Activated CD8-positive, alpha-beta memory T cell treated with anti-CD3 and anti-CD28 coated beads, Interleukin-2, amount 50 U/mL, for 4 hours (primary cell): ENCODE data around the gene BEAN1.
"Not testable (repeated sequence)": the region's sequence is repeated elsewhere in the genome, so short reads cannot be mapped to it uniquely, and the experiment has no call there.

Experiments
- DNase-seq: peaks from one replicate; pipeline ENCODE4 v3.0.0-alpha.2; 2020

BEAN1 gene

GRCh38 chr16:66441586-66442375 is 14.7 kb downstream of the BEAN1 start:
- no peak for DNase-seq

- no peak for DNase-seq
These were observed 15.6 kb downstream of the BEAN1 start for GRCh38 chr16:66442502-66443268.

DNA sequence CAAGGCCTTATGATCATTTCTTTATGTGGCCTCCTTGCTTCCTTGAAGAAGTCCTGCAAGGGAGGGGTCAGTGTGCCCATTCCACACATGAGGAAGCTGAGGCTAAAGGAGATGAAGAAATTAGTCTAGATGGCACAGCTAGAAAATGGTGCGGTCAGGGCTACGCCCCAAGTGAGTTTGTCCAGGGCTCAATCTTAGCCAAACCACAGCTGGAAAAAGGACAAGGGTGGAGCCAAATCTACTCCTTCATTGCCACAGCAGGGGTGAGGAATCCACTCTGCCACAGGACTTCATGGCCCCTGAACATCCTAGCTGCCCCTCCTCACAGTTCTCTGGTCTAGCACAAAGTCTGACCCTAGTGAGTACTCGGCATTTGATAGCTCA is 16.2 kb downstream of the BEAN1 start:
- DNase-seq: no peak

DNA sequence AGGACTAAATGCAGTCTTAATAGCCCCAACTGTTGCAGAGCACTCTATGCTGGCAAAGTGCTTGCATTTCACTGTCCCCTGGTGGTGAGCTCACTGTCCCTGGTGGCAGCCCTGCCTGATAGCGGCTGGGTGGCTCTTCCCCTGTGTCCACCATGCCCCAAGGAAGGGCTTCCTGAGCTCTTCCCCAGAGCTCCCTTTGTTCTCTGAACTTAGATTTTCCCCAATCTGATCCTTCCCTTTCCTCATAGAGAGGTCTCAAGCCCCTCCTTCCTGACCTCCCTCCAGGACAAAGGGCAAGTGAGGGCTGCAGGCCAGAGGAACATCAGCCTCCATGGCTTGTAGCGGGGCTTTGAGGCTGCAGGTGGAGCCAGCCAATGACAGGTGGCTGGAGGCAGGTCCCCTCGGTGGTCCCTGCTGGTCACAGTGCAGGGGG is 17.0 kb downstream of the BEAN1 start:
- DNase-seq: no peak

DNA sequence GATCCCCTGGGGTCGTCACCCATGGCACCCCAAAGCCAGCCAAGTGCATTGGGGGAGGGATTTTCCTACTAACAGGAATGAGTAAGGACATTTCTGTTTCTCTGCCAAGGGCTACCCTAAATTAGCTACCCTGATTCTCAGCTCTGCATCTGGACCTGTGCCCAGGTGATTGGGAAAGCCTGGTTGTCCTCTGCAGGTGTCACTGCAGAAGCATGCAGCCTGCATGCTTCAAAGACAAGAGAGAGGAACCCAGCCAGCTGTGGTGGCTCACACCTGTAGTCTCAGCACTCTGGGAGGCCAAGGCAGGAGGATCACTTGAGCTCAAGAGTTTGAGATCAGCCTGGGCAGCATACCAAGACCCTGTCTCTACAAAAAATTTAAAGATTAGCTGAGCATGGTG is 19.6 kb downstream of the BEAN1 start:
- no peak for DNase-seq

- DNase-seq: no peak
These were observed 20.4 kb downstream of the BEAN1 start for GRCh38 chr16:66447491-66447890.

DNA sequence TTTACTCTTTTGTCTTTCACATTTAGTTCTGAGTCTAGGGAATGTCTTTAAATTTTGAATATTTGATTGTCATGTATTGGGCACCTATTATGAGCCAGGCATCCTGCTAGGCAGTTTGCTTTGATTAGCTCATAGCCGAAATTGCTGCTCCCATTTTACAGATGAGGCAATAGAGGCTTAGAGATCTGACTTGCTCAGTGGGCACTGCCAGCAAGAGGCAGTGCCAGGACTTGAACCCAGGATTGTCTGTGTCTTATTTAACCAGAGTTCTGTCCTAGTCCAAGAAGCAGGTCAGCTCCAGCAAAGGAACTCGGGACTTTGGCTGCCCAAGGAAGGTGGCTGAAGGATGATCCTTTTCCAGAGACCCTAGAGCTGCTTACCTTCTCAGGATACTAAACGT is 24.5 kb downstream of the BEAN1 start:
- DNase-seq: no peak

GRCh38 chr16:66453230-66453629 is 26.1 kb downstream of the BEAN1 start:
- not testable (repeated sequence) for DNase-seq

GRCh38 chr16:66454751-66455150 is 27.7 kb downstream of the BEAN1 start:
- DNase-seq: no peak

DNA sequence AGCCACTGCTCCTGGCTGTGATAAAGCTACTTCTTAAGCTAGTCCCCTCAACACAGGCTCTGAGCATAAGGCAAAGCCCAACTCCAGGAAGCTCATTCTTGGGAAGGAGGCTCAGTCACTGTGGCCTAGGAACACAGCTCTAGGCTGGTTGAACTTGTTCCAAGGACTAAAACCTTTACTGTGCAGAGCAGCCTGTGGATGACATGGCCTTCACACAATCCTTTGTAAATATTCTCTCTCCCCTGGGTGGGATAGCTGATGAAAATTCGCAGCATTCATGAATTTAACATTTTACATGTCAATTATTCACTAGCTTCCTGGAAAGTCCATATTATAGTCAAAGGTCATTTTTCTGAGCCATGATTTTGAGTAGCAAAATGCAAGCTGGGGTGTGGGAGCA is 28.9 kb downstream of the BEAN1 start:
- no peak for DNase-seq

DNA sequence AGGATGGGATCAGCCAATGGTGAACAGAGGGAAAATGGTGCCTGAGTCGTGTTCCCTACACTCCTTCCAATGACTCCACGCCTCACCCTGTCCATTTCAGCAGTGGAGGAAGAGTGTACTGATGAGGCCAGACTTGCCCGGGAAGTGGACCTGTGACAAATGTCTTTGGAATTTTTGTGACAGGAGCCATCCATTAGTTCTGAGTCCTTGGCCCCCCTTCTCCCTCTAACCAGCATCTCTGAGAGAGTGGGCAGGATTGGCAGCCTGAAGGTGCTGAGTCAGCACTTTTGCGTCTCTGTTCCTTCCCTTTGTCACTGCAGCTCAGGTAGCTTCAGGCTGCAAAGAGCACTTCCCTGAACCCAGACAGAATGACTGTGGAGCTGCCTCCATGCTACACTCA is 30.8 kb downstream of the BEAN1 start:
- no peak for DNase-seq

DNA sequence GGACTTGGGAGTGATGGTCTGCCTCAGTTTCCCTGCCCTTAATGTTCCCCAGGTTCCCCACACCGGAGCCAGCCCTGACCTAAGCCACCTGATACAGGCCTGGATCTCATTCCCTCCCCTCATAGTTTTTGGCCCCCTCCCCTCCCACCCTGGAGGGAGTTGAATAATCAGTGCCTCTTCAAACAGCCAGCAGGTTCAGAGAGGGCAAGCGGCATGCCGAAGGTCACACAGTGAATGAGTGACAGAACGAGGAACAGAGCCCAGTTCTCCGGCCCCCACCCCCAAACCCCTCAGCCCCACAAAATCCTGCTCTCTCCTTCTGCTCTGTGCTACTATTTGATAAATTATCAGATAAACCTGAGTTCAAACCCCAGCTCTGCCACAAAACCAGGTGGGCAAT is 31.2 kb downstream of the BEAN1 start:
- DNase-seq: no peak

DNA sequence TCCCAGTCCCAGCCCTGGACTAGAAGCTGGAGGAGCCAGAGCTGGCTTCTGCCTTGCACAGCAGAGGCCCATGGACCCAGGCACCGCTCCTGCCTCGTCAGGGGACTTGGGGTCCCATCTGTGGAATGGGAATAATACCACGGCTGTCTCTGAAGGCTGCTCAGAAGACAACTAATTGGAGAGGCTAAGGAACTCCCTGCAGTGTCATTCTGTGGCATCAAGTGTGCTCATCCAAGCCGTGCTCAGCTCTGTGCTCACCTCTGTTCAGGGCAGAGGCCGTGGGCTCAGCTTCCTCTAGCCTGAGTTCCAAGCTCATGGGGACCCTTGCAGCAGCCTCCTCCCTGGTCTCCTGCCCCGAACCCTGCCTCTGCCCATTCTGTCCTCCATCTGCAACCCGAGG is 31.8 kb downstream of the BEAN1 start:
- DNase-seq: no peak

- no peak for DNase-seq
These were observed 32.8 kb downstream of the BEAN1 start for GRCh38 chr16:66459878-66460277.

DNA sequence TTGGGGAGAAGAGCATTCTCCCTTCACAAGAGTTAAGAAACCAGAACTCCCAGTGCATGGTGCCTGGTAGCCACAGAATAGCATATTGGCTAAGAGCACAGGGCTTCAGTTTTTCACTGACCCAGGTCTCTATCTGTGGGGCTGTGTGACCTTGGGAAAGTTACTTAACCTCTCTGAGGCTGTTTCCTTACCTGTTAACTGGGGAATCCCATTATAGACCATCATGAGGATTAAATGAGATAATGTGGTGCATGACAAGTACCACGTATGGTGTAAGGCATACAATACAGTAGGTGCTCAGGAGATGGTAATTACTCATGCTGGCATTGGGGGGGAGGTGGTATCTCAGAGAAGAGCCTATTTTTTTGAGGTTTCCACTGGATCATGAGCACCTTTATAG is 33.6 kb downstream of the BEAN1 start:
- no peak for DNase-seq

DNA sequence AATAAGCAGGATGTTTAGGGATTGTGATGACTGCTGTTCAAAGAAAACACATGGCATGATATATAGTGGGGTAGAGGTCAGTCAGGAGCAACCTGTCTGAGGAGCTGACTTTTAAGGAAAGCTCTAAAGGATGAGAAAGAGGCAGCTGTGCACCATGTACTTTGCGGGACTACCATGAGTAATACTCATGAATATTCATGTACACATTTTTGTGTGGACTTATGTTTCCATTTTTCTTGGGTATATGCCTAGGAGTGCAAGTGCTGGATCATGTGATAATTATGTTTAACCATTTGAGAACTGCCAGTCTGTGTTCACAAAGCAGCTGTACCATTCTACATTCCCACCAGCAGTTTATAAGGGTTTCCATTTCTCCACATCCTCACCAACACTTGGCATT is 35.8 kb downstream of the BEAN1 start:
- no peak for DNase-seq

GRCh38 chr16:66465946-66466345 is 38.9 kb downstream of the BEAN1 start:
- DNase-seq: not testable (repeated sequence)

DNA sequence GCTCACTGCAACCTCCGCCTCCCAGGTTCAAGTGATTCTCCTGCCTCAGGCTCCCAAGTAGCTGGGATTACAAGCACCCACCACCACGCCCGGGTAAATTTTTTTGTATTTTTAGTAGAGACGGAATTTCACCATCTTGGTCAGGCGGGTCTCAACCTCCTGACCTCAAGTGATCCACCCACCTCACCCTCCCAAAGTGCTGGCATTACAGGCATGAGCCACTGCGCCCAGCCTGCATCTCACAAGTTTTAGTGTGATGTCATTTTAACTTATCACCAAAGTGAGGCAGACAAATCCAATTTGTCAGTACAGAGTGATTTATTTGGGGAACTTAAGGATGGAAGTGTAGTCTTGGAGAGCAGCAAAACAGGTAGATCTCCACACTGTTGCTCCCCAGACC is 39.5 kb downstream of the BEAN1 start:
- not testable (repeated sequence) for DNase-seq

DNA sequence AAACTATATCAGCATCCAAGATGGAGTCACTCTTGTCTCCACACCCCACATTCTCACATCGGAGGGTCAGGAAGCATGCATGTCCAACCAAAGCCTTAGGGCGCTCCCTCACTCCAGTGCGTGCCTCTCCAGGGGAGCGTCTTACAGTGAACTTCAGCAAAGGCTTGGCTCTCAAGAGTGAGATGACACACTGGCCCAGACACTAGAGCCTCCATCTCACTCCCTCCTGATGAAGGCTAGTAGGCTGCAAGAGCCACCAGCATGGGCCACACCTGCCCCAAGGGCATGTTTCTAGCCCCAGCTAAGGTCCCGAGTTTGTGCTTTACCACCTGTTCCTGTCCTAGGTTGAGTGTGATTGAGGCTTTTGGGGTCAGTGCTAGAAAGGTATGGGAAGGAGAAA is 40.5 kb downstream of the BEAN1 start:
- DNase-seq: no peak

DNA sequence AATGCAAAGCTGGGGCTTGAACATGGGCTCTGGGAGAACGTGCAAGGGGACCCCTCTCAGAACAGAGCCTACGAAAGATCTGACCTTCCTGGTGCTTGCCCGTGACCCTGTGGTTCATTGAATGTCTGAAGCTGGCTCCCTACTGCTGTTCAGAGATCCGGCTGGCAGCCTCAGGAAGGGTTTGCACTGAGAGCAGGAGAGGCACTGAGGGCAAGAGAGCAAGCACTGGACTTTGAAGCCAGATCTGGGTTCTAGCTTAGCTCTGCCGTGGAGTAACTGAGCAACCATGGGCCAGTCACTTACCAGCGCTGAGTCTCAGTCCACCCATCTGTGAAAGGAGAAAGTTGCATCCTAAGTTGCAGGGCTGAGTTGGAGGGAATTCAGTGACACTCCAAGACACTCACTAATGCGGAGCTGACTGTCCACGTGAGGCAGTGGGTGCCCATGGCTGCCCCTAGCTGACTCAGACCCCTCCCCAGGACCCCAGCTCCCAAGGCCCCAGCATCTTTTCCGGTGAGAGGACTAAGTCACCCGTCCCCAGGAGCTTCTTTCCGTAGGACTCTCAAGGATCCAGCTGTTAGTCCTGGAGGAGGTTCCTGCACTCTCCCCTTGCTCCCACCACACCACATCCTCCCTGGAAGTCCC is 41.3 kb downstream of the BEAN1 start:
- no peak for DNase-seq

- no peak for DNase-seq
These were observed 42.3 kb downstream of the BEAN1 start for GRCh38 chr16:66469291-66469946.

GRCh38 chr16:66469947-66470546 is 43.0 kb downstream of the BEAN1 start:
- no peak for DNase-seq

DNA sequence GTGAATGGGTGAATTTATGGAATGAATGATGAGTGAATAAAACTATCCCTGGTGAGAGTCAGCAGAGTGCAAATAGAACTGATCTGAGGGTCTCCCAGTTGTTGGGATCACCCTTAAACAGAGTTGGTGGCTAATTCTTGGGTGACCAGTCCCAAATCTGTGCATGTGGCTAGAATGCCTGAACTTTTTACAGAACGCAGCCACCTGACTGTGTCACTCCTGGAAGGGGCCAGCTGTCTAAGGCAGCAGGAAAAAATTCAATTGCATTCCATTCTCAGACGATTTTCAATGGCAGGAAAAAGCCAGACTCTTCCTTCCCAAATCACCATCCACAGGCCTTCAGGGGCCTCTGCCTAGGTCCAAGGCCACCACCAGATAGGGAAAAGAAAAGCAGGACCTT is 43.5 kb downstream of the BEAN1 start:
- DNase-seq: no peak
